ENCODE data around the gene SLC22A4. TPM values are rescaled to one million over a fixed set of nuclear protein-coding genes. Genes with fewer than 3 reads are reported as not detected.

Gene SLC22A4
- total RNA-seq, 6 donors from 2014 or later: 3.9 to 17.8 (median 8.1) TPM

DNA sequence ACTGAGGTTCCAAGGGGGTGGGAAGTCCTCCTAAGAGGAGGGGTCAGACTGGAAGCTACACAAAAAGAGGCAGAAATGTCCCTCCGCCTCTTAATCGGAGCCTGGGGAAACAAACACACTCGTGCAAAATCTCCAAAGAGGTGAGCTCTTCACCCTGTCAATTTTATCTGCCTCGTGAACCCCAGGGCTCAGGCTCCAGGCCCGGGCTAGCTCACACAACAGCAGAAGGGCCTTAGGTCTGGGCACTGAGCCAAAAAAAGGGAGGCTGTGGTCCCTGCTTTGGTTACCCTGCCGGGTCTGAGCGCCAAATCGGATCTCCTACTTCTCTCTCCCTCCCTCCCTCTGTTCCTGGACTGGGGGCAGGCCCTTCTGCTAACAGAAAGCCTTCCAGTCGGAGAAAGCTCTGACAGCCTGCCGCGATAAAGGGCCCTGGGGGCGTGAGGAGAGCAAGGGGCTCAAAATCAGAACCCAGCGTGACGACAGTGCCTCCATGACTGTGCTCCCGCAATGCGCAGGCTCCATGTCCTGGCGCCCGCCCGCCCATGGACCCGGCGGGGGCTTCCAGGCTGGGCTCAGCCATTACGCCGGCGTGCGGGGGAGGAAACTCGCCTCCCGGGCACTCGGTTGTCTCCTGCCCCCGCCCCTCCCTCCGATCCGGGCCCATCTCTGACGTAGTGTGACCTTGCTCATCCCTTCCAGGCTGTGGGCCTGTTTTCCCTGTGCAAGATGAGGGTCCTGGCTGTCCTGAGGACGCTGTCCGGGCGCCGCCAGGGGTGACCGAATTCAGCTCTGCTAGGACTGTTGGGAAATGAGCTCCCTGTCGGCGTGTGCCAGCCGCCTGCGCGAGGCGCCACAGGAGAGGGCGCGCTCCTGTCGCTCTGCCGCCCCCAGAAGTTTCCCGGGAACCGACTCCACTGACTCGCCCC is 865 bp upstream of the SLC22A4 start:
- Histone ChIP-seq H3K36me3 (no peaks in the 10 kb centered on the region), H3K4me1 (peaks cover 15 to 23% (median 18%) of the 10 kb centered on the region in 4 donors), H3K27ac (peak overlapping the region; percentile 90 to 97 (median 96)), H3K4me3 (peak overlapping the region; percentile 53 to 75 (median 66)), H3K9me3 (no peaks in the 10 kb centered on the region), H3K27me3 (no peaks in the 10 kb centered on the region)
- DNase-seq (peak; percentile 82 to 94), ATAC-seq (ENCODE audit: low FRiP score in 2 of 2) (peak; percentile 83 to 90)
- WGBS, 2 donors: 2 to 10% methylated on average over 7 to 42 of the region's 50 CpGs
- TF ChIP-seq POLR2AphosphoS5 (IDR thresholded peaks at IDR 0.05): peak; percentile 52 to 58
- peak in 1 of 6 experiments; percentile 20 for TF ChIP-seq CTCF (IDR thresholded peaks at IDR 0.05)
- TF ChIP-seq EP300 (IDR thresholded peaks at IDR 0.05): peak in 1 of 4 donors; percentile 62
- peak in 2 of 4 donors; percentile 7 to 10 for TF ChIP-seq POLR2A (IDR thresholded peaks at IDR 0.05)

GRCh38 chr5:132294728-132295504 is 722 bp downstream of the SLC22A4 start:
- H3K27ac ChIP-seq: peak overlapping the region; percentile 90 to 97 (median 96)
- 14 to 15% methylated on average over 21 to 29 of the region's 50 CpGs for WGBS, 2 donors
- H3K4me1 ChIP-seq: peaks cover 15 to 23% (median 18%) of the 10 kb centered on the region in 4 donors
- TF ChIP-seq CTCF (IDR thresholded peaks at IDR 0.05) (no peak), POLR2AphosphoS5 (IDR thresholded peaks at IDR 0.05) (peak; percentile 79 to 91), POLR2A (IDR thresholded peaks at IDR 0.05) (peak in 1 of 4 donors; percentile 71), EP300 (IDR thresholded peaks at IDR 0.05) (peak in 2 of 4 donors; percentile 26 to 32)
- H3K9me3 ChIP-seq: no peaks in the 10 kb centered on the region
- no peaks in the 10 kb centered on the region for H3K36me3 ChIP-seq
- H3K27me3 ChIP-seq: no peaks in the 10 kb centered on the region
- peak overlapping the region; percentile 53 to 75 (median 66) for H3K4me3 ChIP-seq
- DNase-seq (peak; percentile 90), ATAC-seq (ENCODE audit: low FRiP score in 2 of 2) (peak; percentile 62 to 65)

- peak overlapping the region; percentile 74 to 97 (median 96) for H3K27ac ChIP-seq
- H3K36me3 ChIP-seq: no peaks in the 10 kb centered on the region
- no peak for ATAC-seq (ENCODE audit: low FRiP score in 2 of 2)
- WGBS, 2 donors: 80 to 89% methylated on average over 5 to 8 of the region's 8 CpGs
- peak overlapping the region in 3 of 4 donors; percentile 53 to 66 (median 66) for H3K4me3 ChIP-seq
- TF ChIP-seq EP300 (IDR thresholded peaks at IDR 0.05) (no peak), POLR2AphosphoS5 (IDR thresholded peaks at IDR 0.05) (no peak), CTCF (IDR thresholded peaks at IDR 0.05) (no peak)
- no peaks in the 10 kb centered on the region for H3K9me3 ChIP-seq
- no peaks in the 10 kb centered on the region for H3K27me3 ChIP-seq
- H3K4me1 ChIP-seq: peaks cover 15 to 23% (median 18%) of the 10 kb centered on the region in 4 donors
- DNase-seq: no peak
These were observed 1.6 kb downstream of the SLC22A4 start for GRCh38 chr5:132295505-132296411.

GRCh38 chr5:132296412-132297016 is 2.3 kb downstream of the SLC22A4 start:
- H3K27ac ChIP-seq: peak overlapping the region; percentile 74 to 97 (median 96)
- H3K4me3 ChIP-seq: peak overlapping the region in 1 of 4 donors; percentile 53
- ATAC-seq (ENCODE audit: low FRiP score in 2 of 2) (no peak), DNase-seq (no peak)
- H3K9me3 ChIP-seq: no peaks in the 10 kb centered on the region
- TF ChIP-seq POLR2AphosphoS5 (IDR thresholded peaks at IDR 0.05) (no peak), CTCF (IDR thresholded peaks at IDR 0.05) (no peak), POLR2A (IDR thresholded peaks at IDR 0.05) (no peak), EP300 (IDR thresholded peaks at IDR 0.05) (no peak)
- peaks cover 15 to 23% (median 18%) of the 10 kb centered on the region in 4 donors for H3K4me1 ChIP-seq
- WGBS, 2 donors: 81 to 83% methylated on average over 5 to 7 of the region's 8 CpGs
- H3K27me3 ChIP-seq: no peaks in the 10 kb centered on the region
- H3K36me3 ChIP-seq: no peaks in the 10 kb centered on the region

Measured in upper lobe of left lung (tissue), 6 donors.